Loucy (cell line): ENCODE measurements around the gene ALDH1A1.

Experiments
- H2AFZ ChIP-seq: fragments of 200-600 bp; sonication (generic); 2 replicates; pipeline ENCODE4 v1.6.0; 2016; ENCODE audit warnings: antibody characterized with exemption, mild to moderate bottlenecking, low read length, moderate library complexity
- H3F3A ChIP-seq: fragments of 200-600 bp; 2 replicates; pipeline ENCODE4 v1.6.0; 2016; ENCODE audit warnings: antibody characterized with exemption, low read depth, mild to moderate bottlenecking
- H3K27me3 ChIP-seq: fragments of 200-600 bp; sonication (generic); 2 replicates; pipeline ENCODE4 v1.6.1; 2014; ENCODE audit warnings: low read length, mild to moderate bottlenecking; ENCODE audit not compliant: insufficient read depth, poor library complexity, severe bottlenecking
- H3K36me3 ChIP-seq: fragments of 200-600 bp; sonication (generic); 2 replicates; pipeline ENCODE4 v1.6.1; 2016; ENCODE audit warnings: low read length; ENCODE audit not compliant: insufficient read depth
- H3K4me1 ChIP-seq: fragments of 200-600 bp; sonication (generic); 2 replicates; pipeline ENCODE4 v1.5.1; 2014; ENCODE audit warnings: low read length, mild to moderate bottlenecking; ENCODE audit not compliant: insufficient read depth, poor library complexity, severe bottlenecking
- H3K4me2 ChIP-seq: fragments of 200-600 bp; sonication (generic); 2 replicates; pipeline ENCODE4 v1.6.0; 2014; ENCODE audit warnings: antibody characterized with exemption, low read length, low read depth, mild to moderate bottlenecking; ENCODE audit not compliant: poor library complexity, severe bottlenecking
- H3K4me3 ChIP-seq: fragments of 200-600 bp; sonication (generic); 2 replicates; pipeline ENCODE4 v1.5.1; 2014; ENCODE audit warnings: low read length, mild to moderate bottlenecking, mixed read lengths; ENCODE audit not compliant: poor library complexity, severe bottlenecking
- H3K79me2 ChIP-seq: fragments of 200-600 bp; sonication (generic); 2 replicates; pipeline ENCODE4 v1.6.1; 2014; ENCODE audit warnings: low read length; ENCODE audit not compliant: insufficient read depth
- H3K9ac ChIP-seq: fragments of 200-600 bp; sonication (generic); 2 replicates; pipeline ENCODE4 v1.6.0; 2014; ENCODE audit warnings: mild to moderate bottlenecking, low read depth, low read length, moderate library complexity; ENCODE audit not compliant: poor library complexity, severe bottlenecking
- H3K9me2 ChIP-seq: fragments of 200-600 bp; sonication (generic); replicated peaks from 2 replicates; pipeline ENCODE4 v1.6.1; 2016; ENCODE audit warnings: low read depth, low read length, mixed read lengths
- H3K9me3 ChIP-seq: fragments of 200-600 bp; sonication (generic); 2 replicates; pipeline ENCODE4 v1.6.1; 2014; ENCODE audit warnings: mild to moderate bottlenecking, antibody characterized with exemption, low read length, low read depth; ENCODE audit not compliant: insufficient read depth
- H4K20me1 ChIP-seq: fragments of 200-600 bp; sonication (generic); 2 replicates; pipeline ENCODE4 v1.6.0; 2014; ENCODE audit warnings: antibody characterized with exemption, low read length, mild to moderate bottlenecking; ENCODE audit not compliant: insufficient read depth, poor library complexity, severe bottlenecking
- CTCF ChIP-seq: fragments of 200-600 bp; sonication (generic); conservative IDR thresholded peaks from 2 replicates; pipeline ENCODE4 v1.5.1; 2014; ENCODE audit warnings: mild to moderate bottlenecking, antibody characterized with exemption, low read length
- EZH2phosphoT487 ChIP-seq: fragments of 200-600 bp; IDR thresholded peaks from 2 replicates; pipeline ENCODE4 v1.6.1; 2018; ENCODE audit warnings: antibody characterized with exemption, mild to moderate bottlenecking, moderate library complexity, borderline replicate concordance

Gene ALDH1A1

GRCh38 chr9:72929542-72929941 is 23.3 kb downstream of the ALDH1A1 start:
- Histone ChIP-seq H3K9me2 (no peaks in the 10 kb centered on the region), H3K79me2 (no peaks in the 10 kb centered on the region), H3K9me3 (no peaks in the 10 kb centered on the region), H3K4me2 (no peak overlapping the region), H3K9ac (no peak overlapping the region), H2AFZ (no peak overlapping the region), H3F3A (no peaks in the 10 kb centered on the region), H3K36me3 (peaks cover 6% of the 10 kb centered on the region; the same call in 1 of the 2 replicates), H3K4me1 (no peaks in the 10 kb centered on the region), H3K27me3 (no peaks in the 10 kb centered on the region), H3K4me3 (no peak overlapping the region), H4K20me1 (no peaks in the 10 kb centered on the region)
- no peak for TF ChIP-seq CTCF
- no peak for TF ChIP-seq EZH2phosphoT487

GRCh38 chr9:72928042-72928507 is 24.8 kb downstream of the ALDH1A1 start:
- no peaks in the 10 kb centered on the region for H4K20me1 ChIP-seq
- H3K9ac ChIP-seq = no peak overlapping the region
- no peaks in the 10 kb centered on the region for H3K4me1 ChIP-seq
- H3K9me3 ChIP-seq = no peaks in the 10 kb centered on the region
- H2AFZ ChIP-seq = no peak overlapping the region
- H3K27me3 ChIP-seq = no peaks in the 10 kb centered on the region
- no peak overlapping the region for H3K4me2 ChIP-seq
- peaks cover 6% of the 10 kb centered on the region; the same call in 1 of the 2 replicates for H3K36me3 ChIP-seq
- H3K9me2 ChIP-seq = no peaks in the 10 kb centered on the region
- H3K79me2 ChIP-seq = no peaks in the 10 kb centered on the region
- H3F3A ChIP-seq = no peaks in the 10 kb centered on the region
- H3K4me3 ChIP-seq = no peak overlapping the region
- TF ChIP-seq EZH2phosphoT487 = no peak
- TF ChIP-seq CTCF = no peak

GRCh38 chr9:72926506-72926905 is 26.3 kb downstream of the ALDH1A1 start:
- no peaks in the 10 kb centered on the region for H3F3A ChIP-seq
- peaks cover 6% of the 10 kb centered on the region; the same call in 1 of the 2 replicates for H3K36me3 ChIP-seq
- no peaks in the 10 kb centered on the region for H3K9me2 ChIP-seq
- H4K20me1 ChIP-seq = no peaks in the 10 kb centered on the region
- no peak overlapping the region for H3K9ac ChIP-seq
- no peak overlapping the region for H3K4me2 ChIP-seq
- no peak overlapping the region for H2AFZ ChIP-seq
- no peaks in the 10 kb centered on the region for H3K79me2 ChIP-seq
- H3K9me3 ChIP-seq = no peaks in the 10 kb centered on the region
- H3K27me3 ChIP-seq = no peaks in the 10 kb centered on the region
- H3K4me3 ChIP-seq = no peak overlapping the region
- no peak for TF ChIP-seq CTCF
- TF ChIP-seq EZH2phosphoT487 = no peak
- H3K4me1 ChIP-seq = no peaks in the 10 kb centered on the region
